Neural cell (in vitro differentiated cells): ENCODE data around the gene KRTAP5-1. TPM values are rescaled to one million over a fixed set of nuclear protein-coding genes. Genes with fewer than 3 reads are reported as not detected.
A peak's percentile ranks its signal among the peaks of the same experiment; 100 is the strongest.

Experiments used
- H2AFZ ChIP-seq: fragments of 200-600, 300-800 bp; sonication (generic), shearing (Covaris generic); 2 replicates; pipeline ENCODE4 v1.6.0; 2014; ENCODE audit warnings: low read depth, mild to moderate bottlenecking, antibody characterized with exemption, low read length, moderate library complexity
- H3F3A ChIP-seq: fragments of 200-600 bp; shearing (Covaris generic); 2 replicates; pipeline ENCODE4 v1.6.1; 2016; ENCODE audit warnings: mild to moderate bottlenecking, moderate library complexity, mixed read lengths, antibody characterized with exemption, low read length; ENCODE audit not compliant: insufficient read depth, poor library complexity, severe bottlenecking
- H3K27ac ChIP-seq: fragments of 200-600, 300-800 bp; sonication (generic), shearing (Covaris generic); 2 replicates; pipeline ENCODE4 v1.5.1; 2014; ENCODE audit warnings: mild to moderate bottlenecking, low read length, moderate library complexity
- H3K27me3 ChIP-seq: fragments of 300-800, 200-600 bp; sonication (generic), shearing (Covaris generic); 2 replicates; pipeline ENCODE4 v1.6.0; 2014; ENCODE audit warnings: mild to moderate bottlenecking, low read depth, low read length, moderate library complexity; ENCODE audit not compliant: insufficient read depth
- H3K36me3 ChIP-seq: fragments of 300-800, 200-600 bp; sonication (generic), shearing (Covaris generic); 2 replicates; pipeline ENCODE4 v1.5.1; 2014; ENCODE audit warnings: mild to moderate bottlenecking, antibody characterized with exemption, low read length, moderate library complexity; ENCODE audit not compliant: insufficient read depth
- H3K4me2 ChIP-seq: fragments of 300-800, 200-600 bp; sonication (generic), shearing (Covaris generic); 2 replicates; pipeline ENCODE4 v1.6.0; 2014; ENCODE audit warnings: mild to moderate bottlenecking, low read length
- H3K4me3 ChIP-seq: fragments of 300-800, 200-600 bp; sonication (generic), shearing (Covaris generic); 2 replicates; pipeline ENCODE4 v1.5.1; 2014; ENCODE audit warnings: mild to moderate bottlenecking, low read length, moderate library complexity
- H3K79me2 ChIP-seq: fragments of 200-600 bp; shearing (Covaris generic); replicated peaks from 2 replicates; pipeline ENCODE4 v1.6.0; 2014; ENCODE audit warnings: mild to moderate bottlenecking, low read length, moderate library complexity; ENCODE audit not compliant: insufficient read depth
- H3K9ac ChIP-seq: fragments of 300-800, 200-600 bp; sonication (generic), shearing (Covaris generic); 2 replicates; pipeline ENCODE4 v1.6.1; 2016; ENCODE audit warnings: mild to moderate bottlenecking, low read length, mixed read lengths
- H3K9me2 ChIP-seq: fragments of 200-600 bp; shearing (Covaris generic); 2 replicates; pipeline ENCODE4 v1.6.1; 2016; ENCODE audit warnings: mild to moderate bottlenecking, low read length, mixed read lengths; ENCODE audit not compliant: insufficient read depth
- H3K9me3 ChIP-seq: fragments of 200-600, 300-800 bp; sonication (generic), shearing (Covaris generic); 2 replicates; pipeline ENCODE4 v1.6.1; 2016; ENCODE audit warnings: mild to moderate bottlenecking, mixed run types, low read length, moderate library complexity, mixed read lengths
- H4K20me1 ChIP-seq: fragments of 200-600 bp; shearing (Covaris generic); 2 replicates; pipeline ENCODE4 v1.6.1; 2016; ENCODE audit warnings: mild to moderate bottlenecking, mixed run types; ENCODE audit not compliant: insufficient read depth
- EP300 ChIP-seq: fragments of 450-650 bp; conservative IDR thresholded peaks from 2 replicates; pipeline ENCODE4 v1.6.1; 2014; ENCODE audit warnings: antibody characterized with exemption, mild to moderate bottlenecking, moderate library complexity; ENCODE audit not compliant: poor library complexity, severe bottlenecking
- EZH2 ChIP-seq: fragments of 200-600, 300-800 bp; shearing (Covaris generic), sonication (generic); IDR thresholded peaks from 2 replicates; pipeline ENCODE4 v1.6.1; 2014; ENCODE audit warnings: antibody characterized with exemption, low read length, borderline replicate concordance, mild to moderate bottlenecking; ENCODE audit not compliant: insufficient read depth, poor library complexity, severe bottlenecking
- MXI1 ChIP-seq: fragments of 450-650 bp; conservative IDR thresholded peaks from 2 replicates; pipeline ENCODE4 v1.6.1; 2014; ENCODE audit warnings: antibody characterized with exemption, mild to moderate bottlenecking; ENCODE audit not compliant: poor library complexity, severe bottlenecking
- POLR2AphosphoS5 ChIP-seq: IDR thresholded peaks from 2 replicates; pipeline ENCODE4 v1.6.1; 2012
- RAD21 ChIP-seq: fragments of 450-650 bp; conservative IDR thresholded peaks from 2 replicates; pipeline ENCODE4 v1.6.1; 2014; ENCODE audit warnings: antibody characterized with exemption, mild to moderate bottlenecking, moderate library complexity
- REST ChIP-seq: IDR thresholded peaks from 2 replicates; pipeline ENCODE4 v1.6.1; 2012; ENCODE audit warnings: borderline replicate concordance
- SMC3 ChIP-seq: fragments of 450-650 bp; conservative IDR thresholded peaks from 2 replicates; pipeline ENCODE4 v1.6.1; 2014; ENCODE audit warnings: antibody characterized with exemption, mild to moderate bottlenecking, moderate library complexity; ENCODE audit not compliant: poor library complexity
- TAF1 ChIP-seq: IDR thresholded peaks from 2 replicates; pipeline ENCODE4 v1.6.1; 2012; ENCODE audit warnings: low read depth
- polyA plus RNA-seq: library from polyadenylated mRNA; depleted of rRNA; stranded (reverse); fragments of >200 nt; gene quantifications from 2 replicates; pipeline ENCODE4 v1.2.3, GENCODE V29; 2014
- TF ChIP-seq, protein P1 (sequence below): fragments of 450-650 bp; IDR thresholded peaks from 2 replicates; pipeline ENCODE4 v1.5.1; 2014; ENCODE audit warnings: antibody characterized with exemption, mild to moderate bottlenecking, moderate library complexity; ENCODE audit not compliant: poor library complexity, severe bottlenecking

KRTAP5-1 gene
- polyA plus RNA-seq, 1 donor from 2014 or later = not detected

DNA sequence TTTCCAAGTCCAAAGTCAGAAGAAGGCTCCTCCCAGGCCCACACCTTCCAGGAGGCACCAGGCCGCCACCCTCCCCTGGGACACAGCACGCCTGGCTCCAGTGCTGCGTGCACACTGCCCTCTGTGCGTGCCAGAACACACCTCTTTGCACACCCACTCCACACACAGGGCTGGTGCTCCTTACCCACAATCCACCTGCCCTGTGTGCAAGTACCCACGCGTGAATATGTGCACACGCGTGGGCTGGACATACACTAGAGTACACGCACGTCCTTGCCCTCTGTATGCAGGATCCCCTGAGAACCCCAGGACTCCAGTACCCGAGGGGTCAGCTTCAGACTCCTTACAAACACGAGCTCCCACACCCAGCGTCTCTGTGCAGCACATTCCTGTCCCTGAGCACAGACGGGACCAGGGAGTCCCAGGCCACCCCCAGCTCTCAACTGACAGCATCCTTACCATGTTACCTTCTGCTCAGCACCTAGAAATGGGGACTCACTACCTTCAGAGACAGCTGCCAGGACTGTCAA is 15.8 kb downstream of the KRTAP5-1 start:
- TF ChIP-seq TAF1 (no peak), SMC3 (no peak), POLR2AphosphoS5 (no peak), EP300 (no peak), RAD21 (no peak), EZH2 (no peak), REST (no peak), MXI1 (no peak)
- TF ChIP-seq, protein P1, sequence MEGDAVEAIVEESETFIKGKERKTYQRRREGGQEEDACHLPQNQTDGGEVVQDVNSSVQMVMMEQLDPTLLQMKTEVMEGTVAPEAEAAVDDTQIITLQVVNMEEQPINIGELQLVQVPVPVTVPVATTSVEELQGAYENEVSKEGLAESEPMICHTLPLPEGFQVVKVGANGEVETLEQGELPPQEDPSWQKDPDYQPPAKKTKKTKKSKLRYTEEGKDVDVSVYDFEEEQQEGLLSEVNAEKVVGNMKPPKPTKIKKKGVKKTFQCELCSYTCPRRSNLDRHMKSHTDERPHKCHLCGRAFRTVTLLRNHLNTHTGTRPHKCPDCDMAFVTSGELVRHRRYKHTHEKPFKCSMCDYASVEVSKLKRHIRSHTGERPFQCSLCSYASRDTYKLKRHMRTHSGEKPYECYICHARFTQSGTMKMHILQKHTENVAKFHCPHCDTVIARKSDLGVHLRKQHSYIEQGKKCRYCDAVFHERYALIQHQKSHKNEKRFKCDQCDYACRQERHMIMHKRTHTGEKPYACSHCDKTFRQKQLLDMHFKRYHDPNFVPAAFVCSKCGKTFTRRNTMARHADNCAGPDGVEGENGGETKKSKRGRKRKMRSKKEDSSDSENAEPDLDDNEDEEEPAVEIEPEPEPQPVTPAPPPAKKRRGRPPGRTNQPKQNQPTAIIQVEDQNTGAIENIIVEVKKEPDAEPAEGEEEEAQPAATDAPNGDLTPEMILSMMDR = no peak
- Histone ChIP-seq H3K27me3 (peaks cover 8% of the 10 kb centered on the region), H3K36me3 (no peaks in the 10 kb centered on the region), H3K4me3 (peak overlapping the region; percentile 94), H3F3A (no peaks in the 10 kb centered on the region), H3K9ac (peak overlapping the region; percentile 97), H3K27ac (peak overlapping the region; percentile 85), H4K20me1 (peaks cover 30% of the 10 kb centered on the region), H3K9me3 (no peaks in the 10 kb centered on the region), H2AFZ (no peak overlapping the region), H3K9me2 (no peaks in the 10 kb centered on the region), H3K79me2 (peaks cover 72% of the 10 kb centered on the region), H3K4me2 (peak overlapping the region; percentile 81)

GRCh38 chr11:1568441-1568911 is 16.6 kb downstream of the KRTAP5-1 start:
- Histone ChIP-seq H3K9ac (peak overlapping the region; percentile 97), H3K9me3 (no peaks in the 10 kb centered on the region), H3K79me2 (peaks cover 65% of the 10 kb centered on the region), H3F3A (no peaks in the 10 kb centered on the region), H3K4me3 (peak overlapping the region; percentile 94), H3K27me3 (peaks cover 4% of the 10 kb centered on the region), H4K20me1 (peaks cover 30% of the 10 kb centered on the region), H2AFZ (no peak overlapping the region), H3K9me2 (no peaks in the 10 kb centered on the region), H3K27ac (peak overlapping the region; percentile 85), H3K4me2 (peak overlapping the region; percentile 81), H3K36me3 (no peaks in the 10 kb centered on the region)
- no peak for TF ChIP-seq REST
- TF ChIP-seq EZH2 = no peak
- peak; percentile 76 for TF ChIP-seq MXI1
- TF ChIP-seq POLR2AphosphoS5 = peak; percentile 49
- TF ChIP-seq TAF1 = no peak
- peak; percentile 61 for TF ChIP-seq EP300
- TF ChIP-seq SMC3 = no peak
- TF ChIP-seq, protein P1 = no peak
- no peak for TF ChIP-seq RAD21
